H1 (cell line): Measurements from ENCODE around the gene DNAJB6. TPM values are rescaled to one million over a fixed set of nuclear protein-coding genes. Genes with fewer than 3 reads are reported as not detected.

Experiments
- ASH2L ChIP-seq: fragments of 200-600, 300-600 bp; sonication (generic); IDR thresholded peaks from one replicate; pipeline ENCODE4 v1.7.1; 2017; ENCODE audit warnings: low read length
- ATF2 ChIP-seq: IDR thresholded peaks from 2 replicates; pipeline ENCODE4 v1.6.1; 2012; ENCODE audit warnings: low read length, inconsistent platforms
- CHD1 ChIP-seq: IDR thresholded peaks from 2 replicates; pipeline ENCODE4 v1.6.1; 2012; ENCODE audit warnings: low read depth, low read length, improper control_type of control experiment
- E2F6 ChIP-seq: IDR thresholded peaks from 2 replicates; pipeline ENCODE4 v1.6.1; 2012; ENCODE audit warnings: inconsistent platforms
- JUN ChIP-seq: IDR thresholded peaks from 2 replicates; pipeline ENCODE4 v1.6.1; 2011; ENCODE audit warnings: low read depth, mild to moderate bottlenecking, improper control_type of control experiment, low read length
- JUND ChIP-seq: IDR thresholded peaks from 2 replicates; pipeline ENCODE4 v1.6.1; 2011; ENCODE audit warnings: mild to moderate bottlenecking, improper control_type of control experiment, low read length
- KDM1A ChIP-seq: fragments of 200-600, 300-600 bp; sonication (generic); IDR thresholded peaks from 2 replicates; pipeline ENCODE4 v1.7.1; 2016; ENCODE audit warnings: mild to moderate bottlenecking, low read length, borderline replicate concordance
- NANOG ChIP-seq: IDR thresholded peaks from 2 replicates; pipeline ENCODE4 v1.6.1; 2011; ENCODE audit warnings: low read length, low read depth, mild to moderate bottlenecking, inconsistent platforms; ENCODE audit not compliant: insufficient read depth, poor library complexity, severe bottlenecking
- NRF1 ChIP-seq: IDR thresholded peaks from 2 replicates; pipeline ENCODE4 v1.6.1; 2011; ENCODE audit warnings: mild to moderate bottlenecking, low read depth, low read length, improper control_type of control experiment
- POU5F1 ChIP-seq: IDR thresholded peaks from 2 replicates; pipeline ENCODE4 v1.6.1; 2011; ENCODE audit warnings: low read depth, mild to moderate bottlenecking, low read length, moderate library complexity
- RBBP5 ChIP-seq: IDR thresholded peaks from 2 replicates; pipeline ENCODE4 v1.7.1; 2012; ENCODE audit warnings: low read depth, mild to moderate bottlenecking, inconsistent platforms, low read length, moderate library complexity, borderline replicate concordance
- RXRA ChIP-seq: IDR thresholded peaks from 2 replicates; pipeline ENCODE4 v1.6.1; 2011; ENCODE audit warnings: low read depth, mild to moderate bottlenecking, low read length, moderate library complexity; ENCODE audit not compliant: insufficient read depth
- SAP30 ChIP-seq: fragments of 300-600 bp; sonication (generic); IDR thresholded peaks from 2 replicates; pipeline ENCODE4 v1.7.1; 2012; ENCODE audit warnings: low read length, moderate library complexity, mild to moderate bottlenecking, inconsistent platforms; ENCODE audit not compliant: insufficient read depth, insufficient replicate concordance
- SIX5 ChIP-seq: IDR thresholded peaks from 2 replicates; pipeline ENCODE4 v1.6.1; 2011; ENCODE audit warnings: mild to moderate bottlenecking, low read depth, low read length
- SP1 ChIP-seq: IDR thresholded peaks from 2 replicates; pipeline ENCODE4 v1.6.1; 2011; ENCODE audit warnings: low read depth, low read length
- SRF ChIP-seq: IDR thresholded peaks from 2 replicates; pipeline ENCODE4 v1.6.1; 2011; ENCODE audit warnings: mild to moderate bottlenecking, low read depth, low read length, moderate library complexity
- TCF12 ChIP-seq: IDR thresholded peaks from 2 replicates; pipeline ENCODE4 v1.6.1; 2011; ENCODE audit warnings: low read depth, mild to moderate bottlenecking, low read length
- TEAD4 ChIP-seq: IDR thresholded peaks from 2 replicates; pipeline ENCODE4 v1.6.1; 2012; ENCODE audit warnings: low read depth, low read length, inconsistent platforms, mixed read lengths
- polyA plus RNA-seq, 7 experiments: library from polyadenylated mRNA; depleted of rRNA in 3 of 7; stranded (reverse) in 5 of 7; unstranded in 2 of 7; fragments of >200 nt in 5 of 7; fragments of 200-250 nt in 2 of 7; gene quantifications; 1 replicate in 5 of 7; 2 replicates in 1 of 7; 4 replicates in 1 of 7; pipeline versions ENCODE4 v1.2.1 to v1.2.3, GENCODE V29; 2011 to 2013; ENCODE audit warnings: missing spikeins in 2 of 7, mixed read lengths in 2 of 7
- total RNA-seq: library from RNA; stranded (reverse); fragmentation: NEBNext Ultra II Directional; extraction: Animal tissue kit (Norgen Biotek cat#: 25700); gene quantifications from 2 replicates; pipeline ENCODE4 v1.2.1, GENCODE V29; 2021

Gene DNAJB6
- total and polyA plus RNA-seq, 2 of the 8 experiments (the other 6 are each of a cell fraction or from before 2014, with no cell fraction given), result 166 to 295 TPM

- TF ChIP-seq E2F6, result no peak
- peak; percentile 68 for TF ChIP-seq SIX5
- peak; percentile 94 for TF ChIP-seq SP1
- TF ChIP-seq SRF, result no peak
- no peak for TF ChIP-seq RBBP5
- peak; percentile 19; the same call in 1 of the 2 replicates for TF ChIP-seq JUND
- TF ChIP-seq SAP30, result no peak
- TF ChIP-seq JUN, result 0 out of 2 replicates have a peak, but pooled peaks have one; percentile 59
- peak; percentile 90 for TF ChIP-seq TCF12
- TF ChIP-seq KDM1A, result no peak
- peak; percentile 74; the same call in 1 of the 2 replicates for TF ChIP-seq TEAD4
- TF ChIP-seq POU5F1, result peak; percentile 100
- TF ChIP-seq NRF1, result no peak
- TF ChIP-seq RXRA, result no peak
- TF ChIP-seq CHD1, result no peak
- peak; percentile 100 for TF ChIP-seq NANOG
- peak; percentile 43 for TF ChIP-seq ASH2L
- TF ChIP-seq ATF2, result no peak; the same call in none of the 2 replicates
- TF ChIP-seq, all 59 proteins: peak for 18
These were observed 26.7 kb upstream of the DNAJB6 start (continued) for GRCh38 chr7:157309988-157310668.
